Cardiac muscle cell (in vitro differentiated cells and primary cell): Measurements from ENCODE around the gene KCNN3. TPM values are rescaled to one million over a fixed set of nuclear protein-coding genes. Genes with fewer than 3 reads are reported as not detected.

Experiments used
- DNase-seq, 2 donors: peaks; one replicate each; pipeline versions ENCODE4 v3.0.0 to v3.0.0-alpha.2; 2010 to 2017; ENCODE audit warnings: low read depth in 1 of 2, low spot score in 1 of 2
- H3K27ac ChIP-seq: fragments of 200-600 bp; sonication (generic); 2 replicates; pipeline ENCODE4 v1.5.1; 2016
- H3K27me3 ChIP-seq: fragments of 200-600 bp; sonication (generic); 2 replicates; pipeline ENCODE4 v1.6.0; 2016; ENCODE audit warnings: control low read depth
- H3K36me3 ChIP-seq: fragments of 200-600 bp; sonication (generic); 2 replicates; pipeline ENCODE4 v1.5.1; 2016; ENCODE audit warnings: control low read depth
- H3K4me1 ChIP-seq: fragments of 200-600 bp; sonication (generic); 2 replicates; pipeline ENCODE4 v1.8.1; 2017; ENCODE audit warnings: low read depth, mild to moderate bottlenecking, mixed run types
- H3K4me3 ChIP-seq: fragments of 200-600 bp; sonication (generic); 2 replicates; pipeline ENCODE4 v1.5.1; 2016; ENCODE audit warnings: mild to moderate bottlenecking
- H3K9me3 ChIP-seq: fragments of 200-600 bp; sonication (generic); 2 replicates; pipeline ENCODE4 v1.5.1; 2017; ENCODE audit warnings: low read depth, mild to moderate bottlenecking, control low read depth
- polyA plus RNA-seq: library from polyadenylated mRNA; unstranded; fragments of >200 nt; fragmentation: Nextera tagmentation; extraction: Ambion mirVana; gene quantifications from 2 replicates; pipeline ENCODE4 v1.2.1, GENCODE V29; 2016
- total RNA-seq: library from RNA; depleted of rRNA; stranded (reverse); fragments of >200 nt; gene quantifications from 2 replicates; pipeline ENCODE4 v1.2.3, GENCODE V29; 2016
- TF ChIP-seq, protein P1 (sequence below): IDR thresholded peaks from 2 replicates; pipeline ENCODE4 v1.5.1; 2012; ENCODE audit warnings: low read depth, mild to moderate bottlenecking, low read length

The KCNN3 gene
- total RNA-seq (0.81 and 1.5 TPM in 2 replicates), polyA plus RNA-seq (1.1 and 2.9 TPM in 2 replicates)

GRCh38 chr1:154870115-154870571 is at the start of gene KCNN3:
Gene KCNN3, minus strand, starts transcription at chr1:154870281. Its CDS starts 317 bp downstream, at chr1:154869964.
- DNase-seq: peak; percentile 94 to 97

DNA sequence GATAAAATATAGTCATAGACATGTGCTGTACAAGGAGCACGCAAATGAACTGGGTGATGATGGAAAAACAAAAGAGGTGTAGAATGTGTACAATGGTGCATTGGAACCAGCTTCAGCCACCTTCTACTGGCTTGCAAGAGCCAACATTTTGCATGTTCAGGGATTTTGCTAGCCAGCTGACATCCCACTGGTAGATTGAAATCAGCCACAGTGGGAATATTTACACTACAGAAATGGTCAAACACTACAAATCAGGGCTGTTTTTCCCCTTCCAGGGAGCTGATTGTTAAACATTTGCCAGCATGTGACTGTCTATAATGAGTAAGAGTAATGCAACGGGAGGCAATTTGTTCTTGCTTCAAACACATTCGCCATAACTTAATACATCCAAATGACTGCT is 43.2 kb upstream of the KCNN3 start:
- TF ChIP-seq, protein P1, sequence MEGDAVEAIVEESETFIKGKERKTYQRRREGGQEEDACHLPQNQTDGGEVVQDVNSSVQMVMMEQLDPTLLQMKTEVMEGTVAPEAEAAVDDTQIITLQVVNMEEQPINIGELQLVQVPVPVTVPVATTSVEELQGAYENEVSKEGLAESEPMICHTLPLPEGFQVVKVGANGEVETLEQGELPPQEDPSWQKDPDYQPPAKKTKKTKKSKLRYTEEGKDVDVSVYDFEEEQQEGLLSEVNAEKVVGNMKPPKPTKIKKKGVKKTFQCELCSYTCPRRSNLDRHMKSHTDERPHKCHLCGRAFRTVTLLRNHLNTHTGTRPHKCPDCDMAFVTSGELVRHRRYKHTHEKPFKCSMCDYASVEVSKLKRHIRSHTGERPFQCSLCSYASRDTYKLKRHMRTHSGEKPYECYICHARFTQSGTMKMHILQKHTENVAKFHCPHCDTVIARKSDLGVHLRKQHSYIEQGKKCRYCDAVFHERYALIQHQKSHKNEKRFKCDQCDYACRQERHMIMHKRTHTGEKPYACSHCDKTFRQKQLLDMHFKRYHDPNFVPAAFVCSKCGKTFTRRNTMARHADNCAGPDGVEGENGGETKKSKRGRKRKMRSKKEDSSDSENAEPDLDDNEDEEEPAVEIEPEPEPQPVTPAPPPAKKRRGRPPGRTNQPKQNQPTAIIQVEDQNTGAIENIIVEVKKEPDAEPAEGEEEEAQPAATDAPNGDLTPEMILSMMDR: no peak
- DNase-seq: no peak
- no peaks in the 10 kb centered on the region for H3K36me3 ChIP-seq
- H3K4me1 ChIP-seq: peaks cover 16% of the 10 kb centered on the region
- H3K27me3 ChIP-seq: no peaks in the 10 kb centered on the region
- H3K9me3 ChIP-seq: no peaks in the 10 kb centered on the region
- peak overlapping the region; percentile 45 for H3K27ac ChIP-seq
- no peak overlapping the region for H3K4me3 ChIP-seq

More at GRCh38 chr1:154870115-154870571, at the start of gene KCNN3:
- Histone ChIP-seq H3K4me1 (no peaks in the 10 kb centered on the region), H3K27me3 (peaks cover 36% of the 10 kb centered on the region), H3K27ac (no peak within 1 kb of the TSS), H3K36me3 (no peaks in the 10 kb centered on the region), H3K9me3 (no peaks in the 10 kb centered on the region), H3K4me3 (peak within 1 kb of the TSS; percentile 6)
- TF ChIP-seq, protein P1: no peak

DNA sequence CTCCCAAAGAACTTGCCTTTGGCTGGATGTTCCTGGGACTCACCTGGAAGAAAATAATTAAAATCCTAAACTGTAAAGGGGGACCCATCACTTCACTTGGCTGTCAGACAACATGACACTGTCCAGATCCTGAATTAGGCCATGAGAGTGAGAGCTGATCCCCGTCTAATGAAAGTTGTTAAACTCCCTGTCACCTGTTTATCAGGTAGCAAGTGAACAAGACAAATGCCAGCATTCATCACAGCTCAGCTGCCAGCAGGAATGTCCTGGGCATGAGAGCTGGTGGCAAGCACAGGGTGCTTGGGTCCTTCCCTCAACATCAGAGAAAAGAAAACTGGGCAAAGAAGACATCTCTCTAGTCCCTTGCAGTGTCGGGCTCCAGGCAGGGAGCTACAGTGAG is 42.7 kb upstream of the KCNN3 start:
- no peaks in the 10 kb centered on the region for H3K27me3 ChIP-seq
- peaks cover 16% of the 10 kb centered on the region for H3K4me1 ChIP-seq
- peak overlapping the region; percentile 45 for H3K27ac ChIP-seq
- no peaks in the 10 kb centered on the region for H3K9me3 ChIP-seq
- peak in 1 of 2 donors; percentile 66 for DNase-seq
- no peaks in the 10 kb centered on the region for H3K36me3 ChIP-seq
- H3K4me3 ChIP-seq: no peak overlapping the region
- TF ChIP-seq, protein P1: no peak

GRCh38 chr1:154911691-154912550 is 41.8 kb upstream of the KCNN3 start:
- Histone ChIP-seq H3K4me3 (no peak overlapping the region), H3K36me3 (no peaks in the 10 kb centered on the region), H3K27me3 (no peaks in the 10 kb centered on the region), H3K27ac (peak overlapping the region; percentile 45), H3K9me3 (no peaks in the 10 kb centered on the region), H3K4me1 (peaks cover 16% of the 10 kb centered on the region)
- no peak for DNase-seq
- TF ChIP-seq, protein P1: no peak

GRCh38 chr1:154910851-154911250 is 40.8 kb upstream of the KCNN3 start:
- H3K36me3 ChIP-seq: no peaks in the 10 kb centered on the region
- no peak for DNase-seq
- TF ChIP-seq, protein P1: no peak

More at GRCh38 chr1:154910851-154911250, 40.8 kb upstream of the KCNN3 start:
- Histone ChIP-seq H3K9me3 (no peaks in the 10 kb centered on the region), H3K4me3 (no peak overlapping the region), H3K4me1 (peaks cover 16% of the 10 kb centered on the region), H3K27ac (no peak overlapping the region), H3K27me3 (no peaks in the 10 kb centered on the region)
